Naive B cell (primary cell): ENCODE data around the gene RSPH3. TPM values are rescaled to one million over a fixed set of nuclear protein-coding genes. Genes with fewer than 3 reads are reported as not detected.
"Not testable (repeated sequence)": the region's sequence is repeated elsewhere in the genome, so short reads cannot be mapped to it uniquely, and the experiment has no call there.

Experiments used
- ATAC-seq, 2 donors: fragments of 150-1000 bp; cut with Tn5 transposase; 2 replicates each; pipeline ENCODE4 v1.10.0; 2021; ENCODE audit warnings: low read depth in 2 of 2, mild to moderate bottlenecking in 2 of 2, moderate library complexity in 2 of 2
- DNase-seq: peaks from one replicate; pipeline ENCODE4 v3.0.0; 2022
- H3K27ac Mint-ChIP-seq, 6 donors: one replicate each; pipeline ENCODE4 v1.8.0; 2020 to 2022; ENCODE audit warnings: mild to moderate bottlenecking in 6 of 6, mixed read lengths in 6 of 6, moderate library complexity in 5 of 6, inconsistent platforms in 2 of 6
- H3K27me3 Mint-ChIP-seq, 3 donors: one replicate each; pipeline ENCODE4 v1.8.0; 2021 to 2022; ENCODE audit warnings: mixed read lengths in 3 of 3, mild to moderate bottlenecking in 1 of 3
- H3K36me3 Mint-ChIP-seq, 2 donors: one replicate each; pipeline ENCODE4 v1.8.0; 2020 to 2022; ENCODE audit warnings: mixed read lengths in 2 of 2, inconsistent platforms in 1 of 2, mild to moderate bottlenecking in 1 of 2
- H3K4me1 Mint-ChIP-seq, 3 donors: one replicate each; pipeline ENCODE4 v1.8.0; 2020 to 2022; ENCODE audit warnings: mixed read lengths in 3 of 3, inconsistent platforms in 1 of 3, mild to moderate bottlenecking in 1 of 3, moderate library complexity in 1 of 3
- H3K4me3 Mint-ChIP-seq, 8 donors: one replicate each; pipeline ENCODE4 v1.8.0; 2020 to 2022; ENCODE audit warnings: mild to moderate bottlenecking in 8 of 8, mixed read lengths in 8 of 8, moderate library complexity in 8 of 8, inconsistent platforms in 2 of 8
- H3K9me3 Mint-ChIP-seq, 7 donors: one replicate each; pipeline ENCODE4 v1.8.0; 2020 to 2022; ENCODE audit warnings: mixed read lengths in 7 of 7, mild to moderate bottlenecking in 5 of 7, inconsistent platforms in 2 of 7, moderate library complexity in 1 of 7
- polyA plus RNA-seq, 6 donors: library from polyadenylated mRNA; unstranded; fragments of 300-500 nt; fragmentation: Illumina TruSeq; gene quantifications; one replicate each; pipeline ENCODE4 v1.2.3, GENCODE V29; 2021; ENCODE audit warnings: low read depth in 6 of 6

RSPH3 gene
- polyA plus RNA-seq, 6 donors from 2014 or later: 0.14 to 3.4 (median 2.4) TPM

DNA sequence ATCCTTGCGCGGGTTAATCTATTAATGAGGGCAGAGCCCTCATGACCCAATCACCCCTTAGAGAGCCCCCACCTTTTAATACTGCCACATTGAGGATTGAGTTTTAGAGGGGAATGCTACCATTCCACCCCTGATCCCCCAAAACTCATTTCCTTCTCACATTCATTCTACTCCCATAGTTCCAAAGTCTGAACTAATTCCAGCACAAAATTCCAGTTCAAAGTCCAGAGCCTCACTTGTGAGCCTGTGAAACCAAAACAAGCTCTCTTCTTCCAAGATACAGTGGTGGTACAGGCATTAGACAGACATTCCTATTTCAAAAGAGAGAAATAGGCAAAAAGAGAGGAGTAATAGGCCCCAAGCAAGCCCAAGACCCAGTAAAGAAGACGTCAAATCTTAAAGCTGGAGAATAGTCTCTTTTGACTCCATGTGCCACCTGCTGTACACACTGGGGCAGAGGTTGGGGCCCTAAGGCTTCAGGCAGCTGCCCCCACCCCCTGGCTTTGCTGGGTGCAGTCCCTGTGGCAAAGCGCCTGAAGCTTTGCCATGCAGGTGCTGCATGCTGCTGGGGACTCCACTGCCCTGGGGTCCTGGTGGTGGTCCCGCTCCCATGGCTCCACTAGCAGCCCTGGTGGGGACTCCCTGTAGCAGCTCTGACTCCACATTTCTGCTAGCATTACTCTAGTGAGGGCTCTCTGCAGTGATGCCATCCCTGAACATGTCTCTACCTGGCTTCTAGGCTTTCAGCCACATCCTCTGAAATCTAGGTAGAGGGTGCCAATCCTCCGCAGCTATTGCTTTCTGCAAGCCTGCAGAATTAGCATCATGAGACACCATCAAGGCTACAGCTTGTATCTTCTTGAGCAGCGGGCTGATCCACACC is 41.3 kb downstream of the RSPH3 start:
- Mint-ChIP-seq H3K36me3 (no peaks in the 10 kb centered on the region), H3K27ac (peak overlapping the region in 5 of 6 donors; percentile 17 to 88 (median 65)), H3K4me1 (peaks cover 4 to 44% (median 19%) of the 10 kb centered on the region in 3 donors), H3K27me3 (no peaks in the 10 kb centered on the region), H3K4me3 (peak overlapping the region in 1 of 8 donors; percentile 25), H3K9me3 (no peaks in the 10 kb centered on the region)
- DNase-seq (peak; percentile 33), ATAC-seq (peak; percentile 81 to 97)

- no peaks in the 10 kb centered on the region for H3K27me3 Mint-ChIP-seq
- ATAC-seq (peak in 1 of 2 donors; percentile 80), DNase-seq (no peak)
- peak overlapping the region in 2 of 6 donors; percentile 35 to 57 for H3K27ac Mint-ChIP-seq
- peaks cover 0 to 13% (median 0%) of the 10 kb centered on the region in 7 donors for H3K9me3 Mint-ChIP-seq
- peaks cover 4 to 42% (median 19%) of the 10 kb centered on the region in 3 donors for H3K4me1 Mint-ChIP-seq
- peak overlapping the region in 2 of 8 donors; percentile 4 to 21 for H3K4me3 Mint-ChIP-seq
- no peaks in the 10 kb centered on the region for H3K36me3 Mint-ChIP-seq
Observed at GRCh38 chr6:158955255-158955654, 44.7 kb downstream of the RSPH3 start.

GRCh38 chr6:158954753-158955152 is 45.2 kb downstream of the RSPH3 start:
- DNase-seq (no peak), ATAC-seq (no peak)
- Mint-ChIP-seq H3K4me3 (no peak overlapping the region), H3K27me3 (no peaks in the 10 kb centered on the region), H3K27ac (peak overlapping the region in 3 of 6 donors; percentile 26 to 70 (median 57)), H3K4me1 (peaks cover 4 to 42% (median 19%) of the 10 kb centered on the region in 3 donors), H3K9me3 (peaks cover 0 to 13% (median 0%) of the 10 kb centered on the region in 7 donors), H3K36me3 (no peaks in the 10 kb centered on the region)

DNA sequence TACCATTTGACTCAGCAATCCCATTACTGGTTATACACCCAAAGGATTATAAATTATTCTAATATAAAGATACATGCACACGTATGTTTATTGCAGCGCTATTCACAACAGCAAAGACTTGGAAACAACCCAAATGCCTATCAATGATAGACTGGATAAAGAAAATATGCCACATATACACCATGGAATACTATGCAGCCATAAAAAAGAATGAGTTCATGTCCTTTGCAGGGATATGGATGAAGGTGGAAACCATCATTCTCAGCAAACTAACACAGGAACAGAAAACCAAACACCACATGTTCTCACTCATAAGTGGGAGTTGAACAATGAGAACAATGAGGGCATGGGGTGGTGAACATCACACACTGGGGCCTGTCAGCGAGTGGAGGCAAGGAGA is 48.0 kb downstream of the RSPH3 start:
- not testable (repeated sequence) for DNase-seq, H3K27me3 Mint-ChIP-seq, H3K4me3 Mint-ChIP-seq, H3K36me3 Mint-ChIP-seq, ATAC-seq
- Mint-ChIP-seq H3K27ac (peak overlapping the region in 4 of 6 donors; percentile 42 to 89 (median 46)), H3K9me3 (peaks cover 0 to 13% (median 0%) of the 10 kb centered on the region in 7 donors), H3K4me1 (peaks cover 0 to 29% (median 8%) of the 10 kb centered on the region in 3 donors)

DNA sequence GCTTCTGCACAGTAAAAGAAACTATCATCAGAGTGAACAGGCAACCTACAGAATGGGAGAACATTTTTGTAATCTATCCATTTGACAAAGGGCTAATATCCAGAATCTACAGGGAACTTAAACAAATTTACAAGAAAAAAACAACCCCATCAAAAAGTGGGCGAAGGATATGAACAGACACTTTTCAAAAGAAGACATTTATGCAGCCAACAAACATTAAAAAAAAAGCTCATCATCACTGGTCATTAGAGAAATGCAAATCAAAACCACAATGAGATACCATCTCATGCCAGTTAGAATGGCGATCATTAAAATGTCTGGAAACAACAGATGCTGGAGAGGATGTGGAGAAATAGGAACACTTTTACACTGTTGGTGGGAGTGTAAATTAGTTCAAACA is 48.4 kb downstream of the RSPH3 start:
- Mint-ChIP-seq H3K4me1 (peaks cover 0 to 27% (median 8%) of the 10 kb centered on the region in 3 donors), H3K9me3 (peaks cover 0 to 13% (median 0%) of the 10 kb centered on the region in 7 donors), H3K27ac (peak overlapping the region in 2 of 6 donors; percentile 44 to 89)
- not testable (repeated sequence) for DNase-seq, H3K27me3 Mint-ChIP-seq, ATAC-seq, H3K36me3 Mint-ChIP-seq, H3K4me3 Mint-ChIP-seq

GRCh38 chr6:158947284-158947683 is 52.7 kb downstream of the RSPH3 start:
- H3K27me3 Mint-ChIP-seq: no peaks in the 10 kb centered on the region

GRCh38 chr6:158943380-158944032 is 56.5 kb downstream of the RSPH3 start:
- ATAC-seq (no peak), DNase-seq (no peak)
- no peak overlapping the region for H3K4me3 Mint-ChIP-seq
- H3K4me1 Mint-ChIP-seq: peaks cover 16 to 19% (median 18%) of the 10 kb centered on the region in 3 donors
- peaks cover 2 to 11% (median 9%) of the 10 kb centered on the region in 7 donors for H3K9me3 Mint-ChIP-seq
- peak overlapping the region in 1 of 6 donors; percentile 89 for H3K27ac Mint-ChIP-seq
- no peaks in the 10 kb centered on the region for H3K27me3 Mint-ChIP-seq
- peaks cover 0 to 9% of the 10 kb centered on the region in 2 donors for H3K36me3 Mint-ChIP-seq

More at GRCh38 chr6:158947284-158947683, 52.7 kb downstream of the RSPH3 start:
- H3K27ac Mint-ChIP-seq: no peak overlapping the region
- no peak overlapping the region for H3K4me3 Mint-ChIP-seq
- H3K36me3 Mint-ChIP-seq: peaks cover 0 to 9% of the 10 kb centered on the region in 2 donors
- ATAC-seq: no peak
- H3K9me3 Mint-ChIP-seq: peaks cover 5 to 14% (median 8%) of the 10 kb centered on the region in 7 donors
- peaks cover 0 to 3% (median 0%) of the 10 kb centered on the region in 3 donors for H3K4me1 Mint-ChIP-seq
- no peak for DNase-seq

- Mint-ChIP-seq H3K4me3 (peak overlapping the region in 1 of 8 donors; percentile 27), H3K36me3 (peaks cover 0 to 9% of the 10 kb centered on the region in 2 donors), H3K4me1 (peaks cover 24 to 29% (median 26%) of the 10 kb centered on the region in 3 donors), H3K27ac (peak overlapping the region in 1 of 6 donors; percentile 82), H3K27me3 (no peaks in the 10 kb centered on the region), H3K9me3 (peaks cover 2 to 11% (median 9%) of the 10 kb centered on the region in 7 donors)
- ATAC-seq: no peak
- no peak for DNase-seq
Observed at GRCh38 chr6:158942349-158942748, 57.7 kb downstream of the RSPH3 start.

- Mint-ChIP-seq H3K4me3 (no peak overlapping the region), H3K27ac (peak overlapping the region in 3 of 6 donors; percentile 54 to 57 (median 54)), H3K4me1 (peaks cover 24 to 29% (median 26%) of the 10 kb centered on the region in 3 donors), H3K27me3 (no peaks in the 10 kb centered on the region), H3K36me3 (peaks cover 0 to 9% of the 10 kb centered on the region in 2 donors), H3K9me3 (peaks cover 2 to 11% (median 9%) of the 10 kb centered on the region in 7 donors)
- no peak for DNase-seq
- no peak for ATAC-seq
Observed at GRCh38 chr6:158941246-158941645, 58.8 kb downstream of the RSPH3 start.

DNA sequence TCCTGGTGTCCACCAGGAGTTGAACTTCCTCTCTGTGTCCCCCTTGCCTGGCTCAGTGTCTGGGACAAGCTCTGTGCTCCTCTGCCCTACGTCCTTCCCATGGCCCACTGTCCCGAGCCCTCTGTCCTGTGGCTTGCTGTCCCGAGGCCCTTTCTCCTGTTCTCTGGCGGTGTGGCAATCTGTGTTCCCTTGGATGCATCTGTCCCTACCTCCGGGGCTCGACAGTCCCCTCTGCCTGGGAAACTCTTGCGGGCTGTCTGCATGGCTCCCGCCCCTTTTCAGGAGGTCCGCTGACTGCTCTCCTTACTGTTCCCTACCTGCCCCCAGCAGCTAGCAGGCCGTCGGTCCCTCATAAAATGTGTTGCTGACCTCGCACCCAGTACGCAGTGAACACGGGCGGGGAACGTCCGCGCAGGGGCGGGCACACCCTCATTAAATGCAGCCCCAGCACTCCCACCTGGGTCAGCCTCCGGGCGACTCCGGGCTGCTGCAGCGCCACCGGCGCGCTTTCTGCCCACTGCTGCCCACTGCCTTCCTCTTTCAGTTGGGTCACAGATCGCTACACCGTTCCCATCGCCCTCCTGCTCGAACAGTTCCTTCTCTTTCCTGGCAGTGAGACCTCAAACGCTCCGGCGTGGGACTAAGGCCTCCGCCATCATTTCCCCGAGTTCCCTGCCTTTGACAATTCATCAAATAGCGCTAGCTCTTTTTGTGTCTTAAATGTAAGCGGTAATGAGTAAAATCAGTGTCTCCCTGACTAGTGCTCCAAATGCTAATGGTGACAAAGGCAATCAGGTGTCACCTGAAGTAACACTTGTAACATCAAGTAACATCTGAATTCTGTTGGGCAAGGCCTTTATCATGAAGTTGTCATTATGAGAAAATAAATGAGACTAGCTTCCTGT is 60.5 kb downstream of the RSPH3 start:
- Mint-ChIP-seq H3K9me3 (peaks cover 2 to 11% (median 9%) of the 10 kb centered on the region in 7 donors), H3K36me3 (peaks cover 0 to 9% of the 10 kb centered on the region in 2 donors), H3K27ac (peak overlapping the region; percentile 67 to 95 (median 80)), H3K4me1 (peaks cover 24 to 29% (median 26%) of the 10 kb centered on the region in 3 donors), H3K27me3 (no peaks in the 10 kb centered on the region), H3K4me3 (peak overlapping the region; percentile 81 to 94 (median 88))
- DNase-seq: peak; percentile 42
- ATAC-seq: peak; percentile 57 to 59

GRCh38 chr6:158938811-158939254 is 61.2 kb downstream of the RSPH3 start:
- peaks cover 2 to 11% (median 9%) of the 10 kb centered on the region in 7 donors for H3K9me3 Mint-ChIP-seq
- ATAC-seq: peak; percentile 83 to 86
- peaks cover 24 to 29% (median 25%) of the 10 kb centered on the region in 3 donors for H3K4me1 Mint-ChIP-seq
- DNase-seq: peak; percentile 30
- peaks cover 0 to 9% of the 10 kb centered on the region in 2 donors for H3K36me3 Mint-ChIP-seq
- peak overlapping the region; percentile 81 to 94 (median 88) for H3K4me3 Mint-ChIP-seq
- no peaks in the 10 kb centered on the region for H3K27me3 Mint-ChIP-seq
- H3K27ac Mint-ChIP-seq: peak overlapping the region in 5 of 6 donors; percentile 32 to 92 (median 85)

- DNase-seq (no peak), ATAC-seq (no peak)
- Mint-ChIP-seq H3K27me3 (no peaks in the 10 kb centered on the region), H3K9me3 (peaks cover under 1 to 11% (median 7%) of the 10 kb centered on the region in 7 donors), H3K27ac (peak overlapping the region in 3 of 6 donors; percentile 42 to 85 (median 83)), H3K4me1 (peaks cover 22 to 29% (median 24%) of the 10 kb centered on the region in 3 donors), H3K36me3 (peaks cover 0 to 9% of the 10 kb centered on the region in 2 donors), H3K4me3 (peak overlapping the region; percentile 37 to 94 (median 84))
Observed at GRCh38 chr6:158938220-158938619, 61.8 kb downstream of the RSPH3 start.
